ENCODE data around the gene IGF1R. TPM values are rescaled to one million over a fixed set of nuclear protein-coding genes. Genes with fewer than 3 reads are reported as not detected.

The IGF1R gene
- total RNA-seq, 5 donors from 2014 or later (not counting 1 experiment from before 2014, with no cell fraction given), result 40.3 to 97.2 (median 79.4) TPM

GRCh38 chr15:98838387-98839259 is 190.3 kb downstream of the IGF1R start:
- Mint-ChIP-seq H3K36me3 (peaks cover 19% of the 10 kb centered on the region), H3K27me3 (peaks cover 0 to 2% of the 10 kb centered on the region in 2 donors), H3K9me3 (no peaks in the 10 kb centered on the region), H3K4me3 (no peak overlapping the region), H3K27ac (no peak overlapping the region), H3K4me1 (peaks cover 18 to 51% (median 39%) of the 10 kb centered on the region in 3 donors)
- ATAC-seq (replicated peaks in 1 of 4), result no peak
- ChIA-PET CTCF (interaction anchor here in 1 of 2 donors (0.5 kb wide), 1 partner anchor 67 kb away, joined by 3 read pairs; no protein-coding TSS in a partner anchor), POLR2A (no interaction called here)
- peaks cover 2% of the 10 kb centered on the region in 2 donors for H3K36me3 ChIP-seq (ENCODE audit: control insufficient read depth in 2 of 2, extremely low read depth in 1 of 2, insufficient read depth in 1 of 2, low read length in 1 of 2)
- no peak overlapping the region for H3K27ac ChIP-seq (ENCODE audit: low read length)
- H3K27me3 ChIP-seq (replicated peaks in 1 of 2; ENCODE audit: control insufficient read depth in 2 of 2, extremely low read depth in 1 of 2, insufficient read depth in 2 of 2, low read length in 1 of 2), result no peaks in the 10 kb centered on the region
- no peak overlapping the region for H3K4me3 ChIP-seq (ENCODE audit: control insufficient read depth in 1 of 2, extremely low read depth in 1 of 2, low read length in 1 of 2)
- no peak for DNase-seq
- WGBS (ENCODE audit: insufficient coverage), result 93% methylated on average over 2 of the region's 5 CpGs
- H3K9me3 ChIP-seq, result no peaks in the 10 kb centered on the region
- H3K4me1 ChIP-seq (ENCODE audit: control insufficient read depth in 1 of 2, extremely low read depth in 1 of 2, insufficient read depth in 2 of 2, low read length in 2 of 2), result no peaks in the 10 kb centered on the region

DNA sequence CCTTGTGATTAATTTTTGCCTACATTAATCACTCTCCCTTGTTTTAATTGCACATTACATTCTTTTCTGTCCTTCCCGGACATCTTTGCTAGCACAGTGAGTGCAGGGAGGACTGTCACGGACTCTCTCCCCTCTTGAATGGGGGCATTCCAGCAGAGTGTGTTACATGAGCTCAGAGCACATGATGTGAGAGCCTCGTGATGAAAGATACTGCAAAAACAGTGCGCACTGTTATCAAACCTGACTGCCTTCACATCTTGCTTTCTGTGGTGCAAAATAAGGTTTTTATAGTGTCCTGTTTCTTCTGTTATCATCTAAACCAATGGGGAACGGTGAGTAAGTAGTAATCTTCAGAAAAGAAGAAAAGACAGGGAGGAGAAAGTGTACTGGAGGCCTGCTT is 191.7 kb downstream of the IGF1R start:
- peaks cover 0 to 2% of the 10 kb centered on the region in 2 donors for H3K27me3 Mint-ChIP-seq
- ChIA-PET CTCF (no interaction called here), POLR2A (no interaction called here)

GRCh38 chr15:98841419-98841970 is 193.2 kb downstream of the IGF1R start:
- Mint-ChIP-seq H3K36me3 (peaks cover 10% of the 10 kb centered on the region), H3K4me1 (peaks cover 47 to 66% (median 55%) of the 10 kb centered on the region in 3 donors), H3K27me3 (no peaks in the 10 kb centered on the region), H3K27ac (no peak overlapping the region), H3K4me3 (no peak overlapping the region), H3K9me3 (no peaks in the 10 kb centered on the region)
- Histone ChIP-seq H3K4me3 (ENCODE audit: control insufficient read depth in 1 of 2, extremely low read depth in 1 of 2, low read length in 1 of 2) (no peak overlapping the region), H3K4me1 (ENCODE audit: control insufficient read depth in 1 of 2, extremely low read depth in 1 of 2, insufficient read depth in 2 of 2, low read length in 2 of 2) (no peaks in the 10 kb centered on the region), H3K36me3 (ENCODE audit: control insufficient read depth in 2 of 2, extremely low read depth in 1 of 2, insufficient read depth in 1 of 2, low read length in 1 of 2) (peaks cover 0 to 2% of the 10 kb centered on the region in 2 donors), H3K9me3 (no peaks in the 10 kb centered on the region), H3K27ac (ENCODE audit: low read length) (no peak overlapping the region), H3K27me3 (replicated peaks in 1 of 2; ENCODE audit: control insufficient read depth in 2 of 2, extremely low read depth in 1 of 2, insufficient read depth in 2 of 2, low read length in 1 of 2) (no peaks in the 10 kb centered on the region)
- no peak for DNase-seq
- WGBS (ENCODE audit: insufficient coverage), result no CpG with 5 or more reads among the region's 4 CpGs
- ATAC-seq (replicated peaks in 1 of 4), result no peak
- ChIA-PET POLR2A (no interaction called here), CTCF (no interaction called here)

More for the DNA sequence above, 191.7 kb downstream of the IGF1R start:
- Mint-ChIP-seq H3K36me3 (peaks cover 16% of the 10 kb centered on the region), H3K4me1 (peaks cover 33 to 59% (median 48%) of the 10 kb centered on the region in 3 donors), H3K4me3 (no peak overlapping the region), H3K9me3 (no peaks in the 10 kb centered on the region), H3K27ac (no peak overlapping the region)
- H3K9me3 ChIP-seq, result no peaks in the 10 kb centered on the region
- H3K36me3 ChIP-seq (ENCODE audit: control insufficient read depth in 2 of 2, extremely low read depth in 1 of 2, insufficient read depth in 1 of 2, low read length in 1 of 2), result peaks cover 0 to 2% of the 10 kb centered on the region in 2 donors
- no peaks in the 10 kb centered on the region for H3K4me1 ChIP-seq (ENCODE audit: control insufficient read depth in 1 of 2, extremely low read depth in 1 of 2, insufficient read depth in 2 of 2, low read length in 2 of 2)
- H3K27me3 ChIP-seq (replicated peaks in 1 of 2; ENCODE audit: control insufficient read depth in 2 of 2, extremely low read depth in 1 of 2, insufficient read depth in 2 of 2, low read length in 1 of 2), result no peaks in the 10 kb centered on the region
- no peak overlapping the region for H3K27ac ChIP-seq (ENCODE audit: low read length)
- no peak overlapping the region for H3K4me3 ChIP-seq (ENCODE audit: control insufficient read depth in 1 of 2, extremely low read depth in 1 of 2, low read length in 1 of 2)
- 57% methylated on average over 3 of the region's 5 CpGs for WGBS (ENCODE audit: insufficient coverage)
- DNase-seq (no peak), ATAC-seq (replicated peaks in 1 of 4) (no peak)

GRCh38 chr15:98842192-98842972 is 194.0 kb downstream of the IGF1R start:
- DNase-seq (no peak), ATAC-seq (replicated peaks in 1 of 4) (no peak)
- Mint-ChIP-seq H3K27ac (no peak overlapping the region), H3K27me3 (no peaks in the 10 kb centered on the region), H3K4me1 (peaks cover 44 to 63% (median 55%) of the 10 kb centered on the region in 3 donors), H3K9me3 (no peaks in the 10 kb centered on the region), H3K36me3 (peaks cover 7% of the 10 kb centered on the region), H3K4me3 (no peak overlapping the region)
- no peaks in the 10 kb centered on the region for H3K4me1 ChIP-seq (ENCODE audit: control insufficient read depth in 1 of 2, extremely low read depth in 1 of 2, insufficient read depth in 2 of 2, low read length in 2 of 2)
- H3K4me3 ChIP-seq (ENCODE audit: control insufficient read depth in 1 of 2, extremely low read depth in 1 of 2, low read length in 1 of 2), result no peak overlapping the region
- ChIA-PET POLR2A (no interaction called here), CTCF (no interaction called here)
- WGBS (ENCODE audit: insufficient coverage), result 100% methylated on average over 3 of the region's 6 CpGs
- no peaks in the 10 kb centered on the region for H3K9me3 ChIP-seq
- no peak overlapping the region for H3K27ac ChIP-seq (ENCODE audit: low read length)
- no peaks in the 10 kb centered on the region for H3K27me3 ChIP-seq (replicated peaks in 1 of 2; ENCODE audit: control insufficient read depth in 2 of 2, extremely low read depth in 1 of 2, insufficient read depth in 2 of 2, low read length in 1 of 2)
- peaks cover 0 to 2% of the 10 kb centered on the region in 2 donors for H3K36me3 ChIP-seq (ENCODE audit: control insufficient read depth in 2 of 2, extremely low read depth in 1 of 2, insufficient read depth in 1 of 2, low read length in 1 of 2)

DNA sequence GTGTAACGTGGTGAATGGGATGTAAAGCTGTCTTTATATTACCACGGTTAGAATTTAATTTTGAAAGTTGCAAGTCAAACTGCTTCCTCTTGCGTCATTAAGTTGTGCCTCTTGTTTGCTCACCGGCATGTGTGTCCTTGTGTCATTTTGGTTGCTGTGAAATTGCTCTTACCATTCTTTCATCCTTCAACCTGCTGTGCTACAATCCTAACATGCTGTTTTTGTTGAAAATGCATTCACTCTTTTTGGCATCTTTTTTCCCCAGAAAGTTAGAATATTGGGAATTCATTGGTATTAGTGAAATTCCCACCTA is 194.6 kb downstream of the IGF1R start:
- no peaks in the 10 kb centered on the region for H3K27me3 ChIP-seq (replicated peaks in 1 of 2; ENCODE audit: control insufficient read depth in 2 of 2, extremely low read depth in 1 of 2, insufficient read depth in 2 of 2, low read length in 1 of 2)
- WGBS (ENCODE audit: insufficient coverage), result no CpG with 5 or more reads among the region's 4 CpGs
- ChIA-PET CTCF (interaction anchor here in 1 of 2 donors (0.5 kb wide), 1 partner anchor 80 kb away, joined by 4 read pairs; no protein-coding TSS in a partner anchor), POLR2A (interaction anchor here in 1 of 2 donors (0.5 kb wide), 1 partner anchor 1822 kb away, joined by 3 read pairs; no protein-coding TSS in a partner anchor)
- Mint-ChIP-seq H3K9me3 (no peaks in the 10 kb centered on the region), H3K4me3 (no peak overlapping the region), H3K4me1 (peaks cover 40 to 60% (median 51%) of the 10 kb centered on the region in 3 donors), H3K36me3 (peaks cover 3% of the 10 kb centered on the region), H3K27me3 (no peaks in the 10 kb centered on the region), H3K27ac (no peak overlapping the region)
- no peaks in the 10 kb centered on the region for H3K4me1 ChIP-seq (ENCODE audit: control insufficient read depth in 1 of 2, extremely low read depth in 1 of 2, insufficient read depth in 2 of 2, low read length in 2 of 2)
- ATAC-seq (replicated peaks in 1 of 4) (no peak), DNase-seq (no peak)
- H3K4me3 ChIP-seq (ENCODE audit: control insufficient read depth in 1 of 2, extremely low read depth in 1 of 2, low read length in 1 of 2), result no peak overlapping the region
- H3K9me3 ChIP-seq, result no peaks in the 10 kb centered on the region
- H3K27ac ChIP-seq (ENCODE audit: low read length), result no peak overlapping the region
- H3K36me3 ChIP-seq (ENCODE audit: control insufficient read depth in 2 of 2, extremely low read depth in 1 of 2, insufficient read depth in 1 of 2, low read length in 1 of 2), result no peaks in the 10 kb centered on the region

DNA sequence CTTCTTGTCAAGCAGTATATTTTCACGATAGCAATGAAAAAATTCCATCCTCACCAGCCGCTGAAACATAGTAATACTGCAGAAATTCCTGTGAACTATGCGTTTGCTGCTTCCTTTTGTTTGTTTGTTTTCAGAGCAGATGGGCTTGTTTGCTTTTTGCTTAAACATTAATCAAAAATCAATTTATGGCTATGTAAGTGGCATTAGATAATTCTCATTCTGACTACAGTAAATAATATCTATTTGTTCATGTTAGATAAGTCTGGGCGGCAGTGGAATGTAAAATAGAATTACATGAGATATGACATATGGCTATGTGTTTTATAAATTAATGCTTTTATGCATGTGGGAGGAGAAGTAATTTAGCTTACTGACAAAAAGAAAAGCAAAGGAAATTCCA is 195.5 kb downstream of the IGF1R start:
- Mint-ChIP-seq H3K27me3 (no peaks in the 10 kb centered on the region), H3K36me3 (peaks cover 3% of the 10 kb centered on the region), H3K9me3 (no peaks in the 10 kb centered on the region), H3K27ac (no peak overlapping the region), H3K4me3 (no peak overlapping the region), H3K4me1 (peaks cover 40 to 56% (median 46%) of the 10 kb centered on the region in 3 donors)
- Histone ChIP-seq H3K27me3 (replicated peaks in 1 of 2; ENCODE audit: control insufficient read depth in 2 of 2, extremely low read depth in 1 of 2, insufficient read depth in 2 of 2, low read length in 1 of 2) (no peaks in the 10 kb centered on the region), H3K4me3 (ENCODE audit: control insufficient read depth in 1 of 2, extremely low read depth in 1 of 2, low read length in 1 of 2) (no peak overlapping the region), H3K36me3 (ENCODE audit: control insufficient read depth in 2 of 2, extremely low read depth in 1 of 2, insufficient read depth in 1 of 2, low read length in 1 of 2) (no peaks in the 10 kb centered on the region), H3K9me3 (no peaks in the 10 kb centered on the region), H3K4me1 (ENCODE audit: control insufficient read depth in 1 of 2, extremely low read depth in 1 of 2, insufficient read depth in 2 of 2, low read length in 2 of 2) (no peaks in the 10 kb centered on the region), H3K27ac (ENCODE audit: low read length) (no peak overlapping the region)
- ChIA-PET CTCF (no interaction called here), POLR2A (interaction anchor here in 1 of 2 donors (0.6 kb wide), 1 partner anchor 458 kb away, joined by 5 read pairs; no protein-coding TSS in a partner anchor)
- ATAC-seq (replicated peaks in 1 of 4) (no peak), DNase-seq (no peak)
- no CpG with 5 or more reads among the region's 4 CpGs for WGBS (ENCODE audit: insufficient coverage)
